GM12892 (cell line): ENCODE measurements around the gene PCSK6.

Experiments
- POLR2AphosphoS5 ChIP-seq: IDR thresholded peaks from 2 replicates; pipeline ENCODE4 v1.6.1; 2011; ENCODE audit warnings: low read depth, low read length, control low read depth
- TAF1 ChIP-seq: IDR thresholded peaks from 2 replicates; pipeline ENCODE4 v1.6.1; 2011; ENCODE audit warnings: low read depth, mild to moderate bottlenecking, control low read depth, low read length, borderline replicate concordance

GRCh38 chr15:101437209-101437608 is 52.3 kb downstream of the PCSK6 start:
- TF ChIP-seq TAF1 (no peak), POLR2AphosphoS5 (no peak)
